Measurements from ENCODE around the gene MYH15. TPM values are rescaled to one million over a fixed set of nuclear protein-coding genes. Genes with fewer than 3 reads are reported as not detected.

The MYH15 gene
- total RNA-seq, 1 donor from 2014 or later: 0.23 TPM

GRCh38 chr3:108485146-108485545 is 25.2 kb downstream of the MYH15 start:
- no peak for TF ChIP-seq CTCF (IDR thresholded peaks at IDR 0.05; ENCODE audit: unreplicated experiment)

DNA sequence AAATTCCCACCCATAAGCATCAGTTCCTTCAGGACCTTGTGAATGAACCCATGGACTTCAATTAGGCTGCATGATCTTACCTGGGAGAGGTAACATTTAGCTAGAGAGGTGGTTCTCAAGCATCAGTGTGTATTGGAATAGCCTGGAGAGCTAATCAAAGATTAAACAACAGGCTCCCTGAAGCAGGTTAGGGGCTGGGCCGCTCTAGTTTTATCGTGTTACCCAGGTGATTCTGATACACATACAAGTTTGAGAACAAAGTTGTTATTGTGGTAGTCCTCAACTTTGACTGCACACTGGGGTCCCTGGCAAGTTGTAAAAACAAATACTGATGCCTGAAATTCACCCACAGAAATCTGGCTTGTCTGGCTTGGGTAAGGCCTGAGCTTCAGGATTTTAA is 31.2 kb downstream of the MYH15 start:
- H3K4me1 Mint-ChIP-seq (ENCODE audit: unreplicated experiment): no peaks in the 10 kb centered on the region
- H3K27me3 Mint-ChIP-seq (ENCODE audit: unreplicated experiment): no peaks in the 10 kb centered on the region
- no peak for DNase-seq (ENCODE audit: low spot score)
- H3K9me3 Mint-ChIP-seq (ENCODE audit: unreplicated experiment): no peaks in the 10 kb centered on the region
- H3K36me3 Mint-ChIP-seq (ENCODE audit: low read depth, unreplicated experiment): no peaks in the 10 kb centered on the region
- H3K4me3 Mint-ChIP-seq (ENCODE audit: unreplicated experiment): no peak overlapping the region
- TF ChIP-seq CTCF (IDR thresholded peaks at IDR 0.05; ENCODE audit: unreplicated experiment): no peak
- H3K27ac Mint-ChIP-seq (ENCODE audit: unreplicated experiment): no peak overlapping the region

More at GRCh38 chr3:108485146-108485545, 25.2 kb downstream of the MYH15 start:
- DNase-seq (ENCODE audit: low spot score): no peak
- Mint-ChIP-seq H3K4me1 (ENCODE audit: unreplicated experiment) (no peaks in the 10 kb centered on the region), H3K9me3 (ENCODE audit: unreplicated experiment) (no peaks in the 10 kb centered on the region), H3K36me3 (ENCODE audit: low read depth, unreplicated experiment) (no peaks in the 10 kb centered on the region), H3K4me3 (ENCODE audit: unreplicated experiment) (no peak overlapping the region), H3K27me3 (ENCODE audit: unreplicated experiment) (no peaks in the 10 kb centered on the region), H3K27ac (ENCODE audit: unreplicated experiment) (no peak overlapping the region)

DNA sequence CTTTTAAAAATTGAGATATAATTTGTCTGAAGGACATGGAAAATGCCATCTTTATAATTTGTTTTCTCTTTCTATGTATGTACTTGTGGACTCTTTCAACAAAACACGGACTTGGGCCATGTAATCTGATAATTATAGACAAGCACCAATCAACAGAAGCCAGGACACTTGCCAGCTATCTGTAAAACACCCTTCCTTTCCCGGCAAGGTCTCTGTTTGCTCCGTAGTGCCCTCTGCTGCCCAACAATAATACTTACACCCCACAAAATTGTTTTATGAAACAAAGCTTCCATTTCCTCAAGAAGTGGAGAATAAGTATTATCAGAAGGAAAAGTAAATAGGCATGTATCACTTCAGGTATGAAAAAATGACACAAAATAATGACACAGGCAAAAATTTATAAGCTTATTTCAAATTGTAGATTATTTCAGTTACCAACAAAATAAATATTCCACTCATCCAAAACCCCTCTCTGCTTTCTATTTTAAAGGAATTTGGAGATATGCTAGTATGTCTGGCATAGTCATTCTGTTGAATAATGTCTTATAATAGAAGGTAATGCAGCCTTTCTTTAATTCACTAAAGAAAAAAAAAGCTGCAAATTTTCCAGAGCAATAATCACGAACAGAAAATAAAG is 32.8 kb downstream of the MYH15 start:
- DNase-seq (ENCODE audit: low spot score): peak; percentile 62
- H3K27ac Mint-ChIP-seq (ENCODE audit: unreplicated experiment): no peak overlapping the region
- no peaks in the 10 kb centered on the region for H3K36me3 Mint-ChIP-seq (ENCODE audit: low read depth, unreplicated experiment)
- H3K27me3 Mint-ChIP-seq (ENCODE audit: unreplicated experiment): no peaks in the 10 kb centered on the region
- H3K4me3 Mint-ChIP-seq (ENCODE audit: unreplicated experiment): no peak overlapping the region
- TF ChIP-seq CTCF (IDR thresholded peaks at IDR 0.05; ENCODE audit: unreplicated experiment): peak; percentile 90
- no peaks in the 10 kb centered on the region for H3K9me3 Mint-ChIP-seq (ENCODE audit: unreplicated experiment)
- H3K4me1 Mint-ChIP-seq (ENCODE audit: unreplicated experiment): no peaks in the 10 kb centered on the region

- Mint-ChIP-seq H3K4me1 (ENCODE audit: unreplicated experiment) (no peaks in the 10 kb centered on the region), H3K9me3 (ENCODE audit: unreplicated experiment) (no peaks in the 10 kb centered on the region), H3K27me3 (ENCODE audit: unreplicated experiment) (no peaks in the 10 kb centered on the region), H3K4me3 (ENCODE audit: unreplicated experiment) (no peak overlapping the region), H3K36me3 (ENCODE audit: low read depth, unreplicated experiment) (no peaks in the 10 kb centered on the region), H3K27ac (ENCODE audit: unreplicated experiment) (no peak overlapping the region)
- DNase-seq (ENCODE audit: low spot score): no peak
- TF ChIP-seq CTCF (IDR thresholded peaks at IDR 0.05; ENCODE audit: unreplicated experiment): no peak
These were observed 35.1 kb downstream of the MYH15 start for GRCh38 chr3:108475220-108475782.

GRCh38 chr3:108474581-108474980 is 35.8 kb downstream of the MYH15 start:
- DNase-seq (ENCODE audit: low spot score): no peak
- no peaks in the 10 kb centered on the region for H3K4me1 Mint-ChIP-seq (ENCODE audit: unreplicated experiment)

More at GRCh38 chr3:108474581-108474980, 35.8 kb downstream of the MYH15 start:
- no peak overlapping the region for H3K4me3 Mint-ChIP-seq (ENCODE audit: unreplicated experiment)
- no peak for TF ChIP-seq CTCF (IDR thresholded peaks at IDR 0.05; ENCODE audit: unreplicated experiment)
- no peak overlapping the region for H3K27ac Mint-ChIP-seq (ENCODE audit: unreplicated experiment)
- no peaks in the 10 kb centered on the region for H3K27me3 Mint-ChIP-seq (ENCODE audit: unreplicated experiment)
- H3K9me3 Mint-ChIP-seq (ENCODE audit: unreplicated experiment): no peaks in the 10 kb centered on the region
- no peaks in the 10 kb centered on the region for H3K36me3 Mint-ChIP-seq (ENCODE audit: low read depth, unreplicated experiment)
